GM12873 (cell line): Measurements from ENCODE around the gene PTPN2.

Experiments used
- TF ChIP-seq, protein P1 (sequence below): IDR thresholded peaks from 2 replicates; pipeline ENCODE4 v1.5.1; 2012; ENCODE audit warnings: low read depth, mild to moderate bottlenecking, moderate library complexity, low read length, control low read depth; ENCODE audit not compliant: insufficient read depth; ENCODE audit errors: missing control alignments

Gene PTPN2

DNA sequence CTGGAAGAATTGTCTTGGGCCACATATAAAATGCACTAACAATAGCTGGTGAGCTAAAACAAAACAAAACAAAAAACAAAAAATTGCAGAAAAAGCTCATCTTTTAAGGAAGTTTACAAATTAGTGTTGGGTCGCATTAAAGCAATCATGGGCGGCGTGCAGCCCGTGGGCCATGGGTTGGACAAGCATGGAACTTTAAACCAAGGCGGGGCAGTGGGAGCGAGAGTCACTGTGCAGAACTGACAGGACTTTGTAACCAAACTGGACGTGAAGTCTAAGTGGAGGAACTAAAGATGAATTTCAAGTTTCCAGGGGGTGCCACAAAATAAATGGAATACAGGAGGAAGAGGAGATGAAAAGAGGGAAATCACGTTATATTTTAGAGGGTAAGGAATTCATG lies 100.5 kb downstream of the PTPN2 start:
- TF ChIP-seq, protein P1, sequence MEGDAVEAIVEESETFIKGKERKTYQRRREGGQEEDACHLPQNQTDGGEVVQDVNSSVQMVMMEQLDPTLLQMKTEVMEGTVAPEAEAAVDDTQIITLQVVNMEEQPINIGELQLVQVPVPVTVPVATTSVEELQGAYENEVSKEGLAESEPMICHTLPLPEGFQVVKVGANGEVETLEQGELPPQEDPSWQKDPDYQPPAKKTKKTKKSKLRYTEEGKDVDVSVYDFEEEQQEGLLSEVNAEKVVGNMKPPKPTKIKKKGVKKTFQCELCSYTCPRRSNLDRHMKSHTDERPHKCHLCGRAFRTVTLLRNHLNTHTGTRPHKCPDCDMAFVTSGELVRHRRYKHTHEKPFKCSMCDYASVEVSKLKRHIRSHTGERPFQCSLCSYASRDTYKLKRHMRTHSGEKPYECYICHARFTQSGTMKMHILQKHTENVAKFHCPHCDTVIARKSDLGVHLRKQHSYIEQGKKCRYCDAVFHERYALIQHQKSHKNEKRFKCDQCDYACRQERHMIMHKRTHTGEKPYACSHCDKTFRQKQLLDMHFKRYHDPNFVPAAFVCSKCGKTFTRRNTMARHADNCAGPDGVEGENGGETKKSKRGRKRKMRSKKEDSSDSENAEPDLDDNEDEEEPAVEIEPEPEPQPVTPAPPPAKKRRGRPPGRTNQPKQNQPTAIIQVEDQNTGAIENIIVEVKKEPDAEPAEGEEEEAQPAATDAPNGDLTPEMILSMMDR: no peak

DNA sequence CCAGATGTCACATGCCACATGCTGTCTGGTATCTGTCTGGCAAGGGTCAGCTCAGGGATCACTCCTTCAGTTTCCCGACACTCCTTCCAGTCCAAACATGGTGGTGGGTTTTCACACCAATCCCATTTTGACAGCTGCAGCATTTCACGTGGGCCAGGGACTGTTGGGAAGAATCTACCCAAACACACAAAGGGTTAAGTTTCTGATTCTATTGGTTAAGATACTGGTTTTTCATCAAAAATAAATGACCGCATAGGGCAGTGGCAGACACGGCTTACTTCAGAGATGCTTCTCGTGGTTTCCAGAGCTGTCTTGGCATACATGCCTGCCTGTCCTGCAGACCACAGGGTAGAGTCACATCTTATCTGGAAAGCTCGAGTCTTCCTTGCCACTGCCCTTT lies 101.5 kb downstream of the PTPN2 start:
- TF ChIP-seq, protein P1: no peak

DNA sequence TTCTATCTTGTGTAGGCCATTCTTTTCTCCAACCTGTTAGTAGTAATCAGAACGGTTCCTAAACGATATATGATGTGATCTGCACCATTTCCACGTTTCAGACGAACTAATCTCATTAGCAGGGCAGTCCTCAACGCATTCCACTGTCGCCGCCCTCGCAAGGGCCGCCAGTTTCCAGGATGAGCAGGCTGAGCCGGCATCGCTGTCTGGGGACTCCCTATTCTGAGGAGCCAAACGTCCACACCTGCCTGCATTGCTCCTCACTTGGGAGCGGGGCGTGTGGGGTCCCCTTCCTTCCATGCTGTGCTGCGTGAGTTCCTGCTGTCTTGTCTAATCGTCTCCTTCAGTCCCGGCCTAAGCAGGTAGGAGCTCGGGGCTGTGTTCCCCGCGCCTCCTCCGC lies 104.6 kb downstream of the PTPN2 start:
- TF ChIP-seq, protein P1: no peak

DNA sequence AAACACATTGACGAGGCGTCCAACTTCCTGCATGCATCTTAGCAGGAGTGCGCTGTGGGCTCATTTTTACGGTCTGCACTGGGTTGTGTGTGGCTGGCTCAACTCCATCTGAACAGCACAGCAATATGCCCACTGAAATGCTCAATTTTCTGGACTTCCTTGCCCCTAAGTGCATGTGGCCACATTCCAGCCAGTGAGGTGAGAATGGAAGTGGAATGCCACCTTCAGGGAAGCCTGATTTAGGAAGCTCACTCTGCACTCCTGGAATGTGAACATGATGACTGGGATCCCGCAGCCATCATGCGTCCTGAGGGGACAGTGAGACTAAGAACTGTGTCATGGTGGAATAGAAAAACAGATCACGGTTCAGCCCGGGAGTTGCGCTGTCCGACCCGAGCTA lies 105.0 kb downstream of the PTPN2 start:
- TF ChIP-seq, protein P1: no peak

DNA sequence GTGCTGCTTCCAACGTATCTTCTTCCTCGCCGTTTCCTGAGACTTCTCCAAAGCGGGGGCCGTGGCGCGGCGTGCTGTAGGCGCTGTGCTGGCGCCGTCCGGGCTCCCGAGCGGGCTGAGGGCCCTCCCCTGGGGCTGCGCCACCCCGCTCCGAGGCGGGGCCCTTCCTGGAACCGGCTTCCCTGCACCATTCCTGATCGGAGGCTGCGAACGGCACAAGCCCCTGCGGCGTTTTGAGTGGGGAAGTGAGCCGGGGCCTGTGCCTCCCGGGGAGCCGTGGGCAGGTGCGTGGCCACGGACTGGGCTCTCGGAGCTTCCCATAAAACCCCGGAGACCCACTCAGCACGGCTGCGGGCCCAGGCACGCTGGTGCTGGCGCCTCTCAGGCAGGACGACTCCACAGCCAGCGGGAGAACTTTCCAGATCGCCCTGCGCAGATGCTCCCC lies 106.5 kb downstream of the PTPN2 start:
- TF ChIP-seq, protein P1: no peak

DNA sequence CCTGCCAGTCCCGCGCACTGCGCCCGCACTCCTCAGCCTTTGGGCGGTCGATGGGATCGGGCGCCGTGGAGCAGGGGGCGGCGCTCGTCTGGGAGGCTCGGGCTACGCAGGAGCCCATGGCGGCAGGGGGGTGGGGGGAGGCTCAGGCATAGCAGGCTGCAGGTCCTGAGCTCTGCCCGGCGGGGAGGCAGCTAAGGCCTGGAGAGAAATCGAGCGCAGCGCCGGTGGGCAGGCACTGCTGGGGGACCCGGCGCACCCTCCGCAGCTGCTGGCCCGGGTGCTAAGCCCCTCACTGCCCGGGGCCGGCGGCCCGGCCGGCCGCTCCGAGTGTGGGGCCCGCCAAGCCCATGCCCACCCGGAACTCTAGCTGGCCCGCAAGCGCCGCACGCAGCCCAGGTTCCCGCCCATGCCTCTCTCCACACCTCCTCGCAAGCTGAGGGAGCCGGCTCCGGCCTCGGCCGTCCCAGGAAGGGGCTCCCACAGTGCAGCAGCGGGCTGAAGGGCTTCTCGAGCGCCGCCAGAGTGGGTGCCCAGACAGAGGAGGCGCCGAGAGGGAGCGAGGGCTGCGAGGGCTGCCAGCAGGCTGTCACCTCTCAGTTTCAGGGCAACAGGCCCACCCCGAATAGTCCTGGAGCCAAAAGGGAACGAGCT lies 107.1 kb downstream of the PTPN2 start:
- TF ChIP-seq, protein P1: no peak

DNA sequence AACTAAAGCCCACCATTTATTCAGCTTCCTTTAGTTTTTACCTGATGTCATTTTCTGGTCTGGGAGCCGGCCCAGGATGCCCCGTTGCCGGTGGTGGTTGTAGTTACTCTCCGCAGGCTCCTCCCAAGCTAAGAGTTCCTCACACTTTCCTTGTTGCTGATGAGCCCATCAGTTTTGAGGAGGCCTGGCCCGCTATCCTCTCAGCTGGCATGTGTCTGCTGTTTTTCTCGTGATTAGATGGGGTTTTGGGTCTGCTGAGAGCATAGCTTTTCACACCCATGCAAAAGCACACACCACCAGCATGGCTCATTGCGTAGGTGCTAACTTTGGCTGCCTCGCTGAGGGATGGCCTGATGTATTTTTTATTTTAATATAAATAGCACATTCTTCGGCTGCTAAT lies 109.1 kb downstream of the PTPN2 start:
- TF ChIP-seq, protein P1: no peak

DNA sequence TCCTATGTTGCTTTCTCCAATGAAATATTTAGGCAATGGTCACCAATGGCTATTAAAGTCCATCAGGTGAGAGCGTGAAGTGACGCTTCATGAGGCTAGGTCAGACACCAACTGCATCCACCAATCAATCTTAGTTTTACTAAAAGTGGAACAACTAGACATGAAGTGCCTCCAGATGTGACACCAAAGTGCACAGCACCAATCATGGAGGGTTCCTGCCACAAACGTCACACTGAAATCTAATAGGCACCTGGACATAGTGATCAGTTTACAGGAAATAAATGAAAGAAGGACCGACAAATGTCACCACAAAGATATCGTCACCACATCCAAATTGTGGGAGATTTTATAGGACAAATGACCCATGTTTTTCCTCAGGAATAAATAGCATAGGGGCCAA lies 110.7 kb downstream of the PTPN2 start:
- TF ChIP-seq, protein P1: no peak
